DMS79 treated with DMSO at 0.1 percent for 48 hours (cell line): Measurements from ENCODE around the gene TMPRSS11D.

Experiments used
- DNase-seq: peaks from one replicate; lab custom pipeline; 2025; lab: John Stamatoyannopoulos, UW

Gene TMPRSS11D

GRCh38 chr4:67886281-67886680 is 2.5 kb upstream of the TMPRSS11D start:
- DNase-seq = no peak

- no peak for DNase-seq
Observed at GRCh38 chr4:67885762-67886161, 2.0 kb upstream of the TMPRSS11D start.

- DNase-seq = no peak
Observed at GRCh38 chr4:67884701-67885100, 899 bp upstream of the TMPRSS11D start.

DNA sequence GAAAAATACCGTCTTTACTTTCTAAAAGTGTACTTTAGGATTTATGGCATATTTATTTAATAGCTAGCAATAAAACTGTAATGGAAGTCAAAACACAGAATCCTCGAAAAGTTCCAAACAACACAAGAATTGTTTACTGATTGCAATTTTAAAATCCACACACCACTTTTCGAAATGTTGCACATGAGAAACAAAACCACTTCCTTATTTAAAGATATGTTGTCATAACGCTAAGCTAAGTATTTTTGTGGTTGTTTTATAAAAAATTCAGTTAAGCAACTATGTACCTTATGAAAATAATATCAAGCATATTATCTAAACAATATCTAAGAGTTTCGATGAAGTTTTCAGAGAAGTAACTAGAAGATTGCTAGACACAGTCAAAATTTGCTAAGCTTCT is 344 bp downstream of the TMPRSS11D start:
- DNase-seq = no peak

- no peak for DNase-seq
Observed at GRCh38 chr4:67880866-67881610, 2.8 kb downstream of the TMPRSS11D start.

DNA sequence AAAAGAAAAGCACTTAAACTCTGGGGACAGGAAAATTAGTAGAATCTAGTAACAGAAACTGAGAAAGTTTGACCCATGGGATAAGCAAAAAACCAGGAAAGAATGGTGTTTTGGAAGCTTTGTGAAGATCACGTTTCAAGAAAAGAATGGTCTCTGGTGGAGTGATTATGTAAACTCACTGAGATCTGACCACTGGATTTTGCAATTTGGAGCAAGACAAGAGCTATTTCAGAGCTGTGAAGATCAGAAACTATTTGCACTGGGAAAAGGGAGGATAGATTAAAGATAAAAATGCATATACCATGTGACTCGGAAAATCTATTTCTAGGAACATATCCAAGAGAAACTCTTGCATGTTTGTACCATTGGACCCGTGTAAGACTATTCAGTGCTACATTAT is 4.3 kb downstream of the TMPRSS11D start:
- no peak for DNase-seq

GRCh38 chr4:67877086-67877485 is 6.7 kb downstream of the TMPRSS11D start:
- no peak for DNase-seq

- DNase-seq = no peak
Observed at GRCh38 chr4:67874986-67875385, 8.8 kb downstream of the TMPRSS11D start.

DNA sequence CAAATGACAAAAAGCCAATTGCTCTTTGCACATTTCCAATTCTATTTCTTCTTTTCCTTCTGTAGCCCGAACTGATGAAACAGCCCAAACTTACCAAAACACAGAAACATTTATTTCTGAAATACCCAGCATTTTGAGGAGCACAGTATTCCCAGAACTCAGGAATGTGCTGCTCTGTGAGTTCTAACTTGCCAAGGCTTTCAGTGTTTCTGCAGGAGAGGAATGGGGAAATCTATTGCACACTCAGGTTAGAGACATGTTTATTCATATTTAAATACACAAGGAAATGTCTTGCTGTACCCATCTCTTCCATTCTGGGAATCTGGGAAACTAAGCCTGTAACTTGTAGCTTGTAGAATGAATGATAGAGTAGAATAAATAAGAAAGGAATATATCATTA is 10.7 kb downstream of the TMPRSS11D start:
- no peak for DNase-seq

GRCh38 chr4:67871867-67872266 is 11.9 kb downstream of the TMPRSS11D start:
- DNase-seq = no peak

GRCh38 chr4:67869580-67870190 is 14.1 kb downstream of the TMPRSS11D start:
- DNase-seq = no peak

- no peak for DNase-seq
Observed at GRCh38 chr4:67861513-67861912, 22.3 kb downstream of the TMPRSS11D start.

DNA sequence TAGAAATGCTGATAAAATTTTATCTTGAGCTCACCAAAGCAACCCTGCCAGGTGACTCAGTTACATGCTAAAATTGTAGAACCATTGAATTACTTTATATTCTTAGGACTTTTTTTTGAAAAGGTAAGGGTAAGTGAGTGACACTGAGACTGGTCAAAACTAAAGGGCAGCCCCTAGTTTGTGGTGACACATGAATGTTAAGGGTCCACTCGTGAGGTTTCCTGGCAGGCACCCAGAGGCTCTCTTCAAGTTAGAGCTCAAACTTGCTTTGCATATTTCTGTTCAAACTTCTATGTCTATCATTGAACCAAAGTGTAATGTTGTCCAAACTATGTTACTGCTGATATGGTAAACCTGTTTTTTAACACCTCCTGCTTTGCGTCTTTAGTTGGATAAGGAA is 30.5 kb downstream of the TMPRSS11D start:
- DNase-seq = peak; percentile 13

DNA sequence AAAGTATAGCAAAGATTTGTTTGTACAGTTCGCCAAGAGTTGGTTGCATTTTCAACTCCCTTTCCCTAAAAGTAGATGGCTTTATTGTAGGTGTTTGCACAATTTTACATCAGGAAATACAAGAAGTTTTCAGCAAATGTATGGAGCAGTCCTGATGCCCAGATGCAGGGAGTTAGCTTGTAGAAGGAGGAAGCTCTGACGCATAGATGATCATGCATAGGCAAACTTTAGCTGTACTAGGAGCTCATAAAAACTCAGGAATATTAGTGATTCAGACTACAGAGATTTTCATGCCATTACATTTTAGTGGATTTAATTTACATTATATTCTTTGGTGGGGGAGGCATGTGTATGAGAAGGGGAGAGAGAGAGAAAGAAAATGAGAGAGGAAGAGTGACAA is 62.9 kb downstream of the TMPRSS11D start:
- DNase-seq = no peak

- DNase-seq = no peak
Observed at GRCh38 chr4:67810011-67810410, 73.8 kb downstream of the TMPRSS11D start.

- no peak for DNase-seq
Observed at GRCh38 chr4:67809502-67809901, 74.3 kb downstream of the TMPRSS11D start.

- DNase-seq = no peak
Observed at GRCh38 chr4:67796810-67797209, 87.0 kb downstream of the TMPRSS11D start.

DNA sequence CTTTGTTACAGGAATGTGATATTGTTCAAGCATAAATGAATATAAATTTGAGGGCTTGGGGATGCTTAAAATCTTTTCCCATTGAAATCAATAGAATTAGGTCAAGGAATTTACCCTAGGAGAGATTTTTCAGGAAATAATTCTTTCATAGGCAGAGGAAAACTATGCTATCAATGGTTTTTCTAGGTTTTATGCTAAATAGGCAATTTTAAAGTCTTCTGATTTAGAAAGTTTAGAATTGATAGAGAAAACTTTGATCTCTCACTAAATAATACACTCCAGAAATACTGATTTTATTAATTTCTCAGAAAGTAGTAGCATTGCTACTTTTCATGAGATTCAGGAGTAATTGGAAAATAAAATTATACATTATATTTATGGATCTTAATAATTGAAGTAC is 93.1 kb downstream of the TMPRSS11D start:
- no peak for DNase-seq

DNA sequence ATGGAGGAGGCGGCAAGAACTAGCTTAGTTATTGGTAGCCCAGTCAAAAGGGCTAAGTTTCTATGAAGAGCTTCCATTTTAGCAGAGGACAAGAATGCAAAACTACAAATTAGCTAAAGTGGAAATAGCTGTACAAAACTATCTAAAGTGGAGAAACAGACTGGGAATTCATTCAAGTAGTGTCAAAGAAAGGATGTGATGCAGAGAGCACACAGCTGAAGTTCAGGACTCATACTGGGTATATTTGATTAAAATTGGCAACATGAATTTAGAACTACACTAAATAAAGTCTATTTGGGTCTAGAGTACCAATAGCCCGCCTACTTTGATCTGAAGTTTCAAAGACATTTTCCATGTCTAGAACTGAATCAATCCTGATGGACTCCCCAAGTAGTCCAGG is 96.5 kb downstream of the TMPRSS11D start:
- DNase-seq = no peak

- no peak for DNase-seq
Observed at GRCh38 chr4:67785528-67785927, 98.3 kb downstream of the TMPRSS11D start.

DNA sequence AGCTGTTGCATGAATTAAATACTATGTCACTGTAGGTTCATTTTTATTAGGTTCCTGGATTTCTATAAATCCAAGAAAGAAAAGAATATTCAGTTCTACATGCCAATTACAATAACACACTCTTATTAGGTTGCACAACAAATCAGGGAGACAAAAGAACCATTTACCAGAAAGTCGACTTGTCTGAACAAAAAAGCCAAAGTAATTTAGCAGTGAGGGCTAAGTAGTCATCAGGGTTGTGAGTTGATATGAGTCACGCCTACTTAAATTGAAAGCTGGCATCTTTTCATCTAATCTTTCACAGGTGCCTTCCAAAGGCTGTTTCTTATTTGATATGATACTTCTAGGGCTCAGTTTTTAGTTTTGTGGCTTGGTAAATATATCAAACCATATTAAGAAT is 104.2 kb downstream of the TMPRSS11D start:
- peak; percentile 84 for DNase-seq

- DNase-seq = no peak
Observed at GRCh38 chr4:67776746-67777145, 107.1 kb downstream of the TMPRSS11D start.
